ENCODE data around the gene ENOX1.

The ENOX1 gene

DNA sequence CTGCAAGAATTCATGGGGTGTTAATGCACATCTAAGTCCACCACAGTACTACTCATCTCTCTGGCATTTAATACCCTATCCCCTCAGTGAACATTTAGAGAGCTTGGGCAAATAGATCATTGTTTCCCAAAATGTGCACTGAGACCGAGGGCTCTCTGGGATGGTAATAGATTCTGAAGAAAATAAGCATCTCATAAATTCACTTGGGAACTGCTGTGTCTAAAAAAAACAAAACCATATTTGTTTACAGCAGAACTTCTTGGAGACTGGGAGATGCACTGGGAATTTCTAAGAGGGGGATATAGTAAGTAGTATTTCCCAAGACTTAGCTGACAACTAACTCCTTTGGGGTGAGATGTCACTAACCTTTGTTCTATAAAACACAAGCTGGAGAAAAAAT, 58.4 kb downstream of the ENOX1 start:
- no peak overlapping the region for H3K27ac ChIP-seq
- TF ChIP-seq, protein P1, sequence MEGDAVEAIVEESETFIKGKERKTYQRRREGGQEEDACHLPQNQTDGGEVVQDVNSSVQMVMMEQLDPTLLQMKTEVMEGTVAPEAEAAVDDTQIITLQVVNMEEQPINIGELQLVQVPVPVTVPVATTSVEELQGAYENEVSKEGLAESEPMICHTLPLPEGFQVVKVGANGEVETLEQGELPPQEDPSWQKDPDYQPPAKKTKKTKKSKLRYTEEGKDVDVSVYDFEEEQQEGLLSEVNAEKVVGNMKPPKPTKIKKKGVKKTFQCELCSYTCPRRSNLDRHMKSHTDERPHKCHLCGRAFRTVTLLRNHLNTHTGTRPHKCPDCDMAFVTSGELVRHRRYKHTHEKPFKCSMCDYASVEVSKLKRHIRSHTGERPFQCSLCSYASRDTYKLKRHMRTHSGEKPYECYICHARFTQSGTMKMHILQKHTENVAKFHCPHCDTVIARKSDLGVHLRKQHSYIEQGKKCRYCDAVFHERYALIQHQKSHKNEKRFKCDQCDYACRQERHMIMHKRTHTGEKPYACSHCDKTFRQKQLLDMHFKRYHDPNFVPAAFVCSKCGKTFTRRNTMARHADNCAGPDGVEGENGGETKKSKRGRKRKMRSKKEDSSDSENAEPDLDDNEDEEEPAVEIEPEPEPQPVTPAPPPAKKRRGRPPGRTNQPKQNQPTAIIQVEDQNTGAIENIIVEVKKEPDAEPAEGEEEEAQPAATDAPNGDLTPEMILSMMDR (conservative IDR thresholded peaks at IDR 0.05), result no peak
- TF ChIP-seq ZFX (IDR thresholded peaks at IDR 0.05), result no peak

DNA sequence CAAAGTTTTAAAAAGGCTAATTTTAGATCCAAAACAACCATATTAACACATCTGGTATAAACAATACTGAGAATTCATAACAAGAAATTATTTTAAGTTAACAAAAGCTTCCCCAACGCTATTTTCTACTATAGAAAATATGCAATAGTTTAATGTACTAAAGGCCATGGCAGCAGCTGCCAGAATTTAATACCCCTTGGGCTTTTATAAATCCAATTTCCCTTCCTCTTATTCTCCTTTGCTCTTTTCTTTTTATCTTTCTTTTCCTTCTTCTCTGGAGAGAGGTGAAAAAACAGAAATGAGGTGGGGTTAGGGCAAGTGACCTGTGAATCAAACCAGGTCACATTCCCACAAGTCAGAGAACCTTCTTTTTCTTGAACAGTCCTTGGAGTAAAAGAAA, 58.9 kb downstream of the ENOX1 start:
- no peak overlapping the region for H3K27ac ChIP-seq
- no peak for TF ChIP-seq ZFX (IDR thresholded peaks at IDR 0.05)
- TF ChIP-seq, protein P1 (conservative IDR thresholded peaks at IDR 0.05), result no peak

DNA sequence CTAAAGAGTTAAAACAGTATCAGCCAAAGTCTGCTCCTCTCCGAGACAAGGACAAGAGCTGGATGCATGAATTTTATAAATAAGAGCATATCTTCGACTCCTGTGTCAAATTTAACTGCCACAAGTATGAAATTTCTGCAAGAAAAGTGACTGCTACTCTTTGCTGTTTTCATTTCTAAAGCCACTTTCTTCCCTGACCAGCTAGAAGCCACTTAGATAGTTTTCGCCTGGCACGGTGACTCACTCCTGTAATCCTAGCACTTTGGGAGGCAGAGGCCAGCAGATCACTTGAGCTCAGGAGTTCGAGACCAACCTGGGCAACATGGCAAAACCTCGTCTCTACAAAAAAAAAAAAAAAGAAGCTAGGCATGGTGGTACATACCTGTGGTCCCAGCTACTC, 61.3 kb downstream of the ENOX1 start:
- no peak overlapping the region for H3K27ac ChIP-seq
- TF ChIP-seq, protein P1 (conservative IDR thresholded peaks at IDR 0.05), result no peak
- no peak for TF ChIP-seq ZFX (IDR thresholded peaks at IDR 0.05)

DNA sequence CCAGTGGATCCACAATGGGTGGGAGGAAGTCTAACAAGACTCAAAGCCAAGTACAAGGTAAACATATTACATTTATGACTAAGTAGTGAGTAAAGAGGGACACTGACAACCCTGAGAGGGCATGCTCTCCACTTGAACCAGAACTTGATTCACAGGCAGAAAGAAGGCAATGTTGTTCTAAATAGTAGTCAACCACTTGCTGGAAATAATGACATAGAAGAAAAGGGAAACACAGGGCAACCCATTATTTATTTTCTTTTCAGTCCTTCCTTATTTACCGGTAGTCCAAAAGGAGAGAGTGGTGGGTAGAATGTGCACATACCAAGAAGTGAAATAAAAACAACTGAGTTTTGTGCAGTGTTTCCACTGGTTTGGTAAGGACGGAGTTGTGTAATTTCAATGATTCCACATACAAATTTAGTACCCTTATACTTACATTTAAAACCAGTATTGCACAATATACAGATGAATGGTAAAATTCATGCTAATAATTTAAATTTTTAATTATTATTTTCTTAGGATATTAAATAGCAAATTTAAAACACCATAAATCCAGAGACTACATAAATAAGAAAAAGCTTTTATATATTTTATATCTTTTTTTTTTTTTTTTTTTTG, 65.9 kb downstream of the ENOX1 start:
- H3K27ac ChIP-seq, result no peak overlapping the region
- TF ChIP-seq, protein P1 (conservative IDR thresholded peaks at IDR 0.05), result no peak
- TF ChIP-seq ZFX (IDR thresholded peaks at IDR 0.05), result no peak

DNA sequence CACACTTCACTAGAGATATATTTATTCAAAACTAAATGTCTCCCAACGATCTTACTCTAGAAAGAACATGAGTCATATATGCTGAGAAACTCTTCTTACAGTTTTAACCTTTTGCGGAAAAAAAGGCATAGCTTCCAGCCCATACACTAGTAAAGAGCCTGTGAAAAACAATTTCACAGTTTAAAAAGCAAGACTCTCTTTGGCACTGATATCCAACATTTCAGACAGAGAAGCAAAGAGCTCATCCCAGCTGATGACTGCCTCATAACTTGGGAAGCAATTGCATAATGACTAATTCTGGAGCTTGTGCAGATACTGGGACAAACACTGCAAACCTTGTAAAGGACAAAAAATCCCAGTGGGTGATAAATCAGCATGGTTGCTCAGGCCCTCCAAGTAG, 88.0 kb downstream of the ENOX1 start:
- no peak overlapping the region for H3K27ac ChIP-seq
- TF ChIP-seq, protein P1 (conservative IDR thresholded peaks at IDR 0.05), result no peak
- no peak for TF ChIP-seq ZFX (IDR thresholded peaks at IDR 0.05)

DNA sequence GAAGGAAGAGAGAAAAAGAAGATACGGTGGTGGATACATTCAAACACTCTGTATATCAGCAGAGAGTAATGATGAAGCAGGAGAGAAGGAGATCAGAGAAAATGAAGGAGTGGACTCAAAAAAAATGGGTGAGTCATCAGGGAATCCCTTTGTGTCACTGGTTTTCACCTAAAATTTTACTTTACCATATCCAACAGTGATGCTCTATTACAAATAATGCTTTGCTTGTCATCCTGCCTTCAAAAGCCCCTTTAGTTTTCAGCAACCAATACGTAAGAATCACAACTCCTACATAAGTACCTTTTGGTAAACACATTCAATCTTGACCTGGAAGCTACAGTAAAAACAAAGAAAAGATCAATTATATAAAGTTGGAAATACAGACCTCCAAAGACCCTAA, 88.8 kb downstream of the ENOX1 start:
- TF ChIP-seq ZFX (IDR thresholded peaks at IDR 0.05), result no peak
- TF ChIP-seq, protein P1 (conservative IDR thresholded peaks at IDR 0.05), result no peak
- H3K27ac ChIP-seq, result no peak overlapping the region

DNA sequence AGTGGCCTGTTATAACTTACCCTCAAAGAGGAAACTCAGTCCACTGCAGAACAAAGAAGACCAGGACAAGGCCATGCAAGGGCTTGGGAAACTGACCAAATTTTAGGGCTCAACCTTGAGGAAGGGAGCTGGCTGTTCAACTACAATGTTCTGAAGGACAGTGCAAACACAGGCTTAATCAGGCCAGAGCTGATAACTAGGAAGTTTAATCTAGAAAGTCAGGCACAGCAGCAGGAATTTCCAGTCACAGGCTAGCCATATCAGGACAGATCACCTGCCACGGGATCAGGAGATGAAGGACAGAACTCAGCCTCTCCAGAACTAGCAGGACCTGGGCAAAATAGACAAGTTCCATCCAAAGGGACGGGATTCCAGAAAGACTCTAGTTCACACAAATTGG, 89.4 kb downstream of the ENOX1 start:
- TF ChIP-seq ZFX (IDR thresholded peaks at IDR 0.05), result no peak
- TF ChIP-seq, protein P1 (conservative IDR thresholded peaks at IDR 0.05), result no peak
- no peak overlapping the region for H3K27ac ChIP-seq

All from C4-2B (cell line).